Stimulated activated CD4-positive, alpha-beta T cell treated with anti-CD3 and anti-CD28 coated beads, Interleukin-12 subunit alpha, Interleukin-12 subunit beta, amount 100 ng/mL, for 4 hours (primary cell): ENCODE measurements around the gene HRH2.
"Not testable (repeated sequence)": the region's sequence is repeated elsewhere in the genome, so short reads cannot be mapped to it uniquely, and the experiment has no call there.

ENCODE experiments used
- DNase-seq: peaks from one replicate; pipeline ENCODE4 v3.0.0-alpha.2; 2020

HRH2 gene, protein sequence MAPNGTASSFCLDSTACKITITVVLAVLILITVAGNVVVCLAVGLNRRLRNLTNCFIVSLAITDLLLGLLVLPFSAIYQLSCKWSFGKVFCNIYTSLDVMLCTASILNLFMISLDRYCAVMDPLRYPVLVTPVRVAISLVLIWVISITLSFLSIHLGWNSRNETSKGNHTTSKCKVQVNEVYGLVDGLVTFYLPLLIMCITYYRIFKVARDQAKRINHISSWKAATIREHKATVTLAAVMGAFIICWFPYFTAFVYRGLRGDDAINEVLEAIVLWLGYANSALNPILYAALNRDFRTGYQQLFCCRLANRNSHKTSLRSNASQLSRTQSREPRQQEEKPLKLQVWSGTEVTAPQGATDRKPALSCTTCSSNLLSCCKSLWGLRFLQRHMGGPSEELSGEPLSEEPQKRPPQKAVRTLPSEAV

DNA sequence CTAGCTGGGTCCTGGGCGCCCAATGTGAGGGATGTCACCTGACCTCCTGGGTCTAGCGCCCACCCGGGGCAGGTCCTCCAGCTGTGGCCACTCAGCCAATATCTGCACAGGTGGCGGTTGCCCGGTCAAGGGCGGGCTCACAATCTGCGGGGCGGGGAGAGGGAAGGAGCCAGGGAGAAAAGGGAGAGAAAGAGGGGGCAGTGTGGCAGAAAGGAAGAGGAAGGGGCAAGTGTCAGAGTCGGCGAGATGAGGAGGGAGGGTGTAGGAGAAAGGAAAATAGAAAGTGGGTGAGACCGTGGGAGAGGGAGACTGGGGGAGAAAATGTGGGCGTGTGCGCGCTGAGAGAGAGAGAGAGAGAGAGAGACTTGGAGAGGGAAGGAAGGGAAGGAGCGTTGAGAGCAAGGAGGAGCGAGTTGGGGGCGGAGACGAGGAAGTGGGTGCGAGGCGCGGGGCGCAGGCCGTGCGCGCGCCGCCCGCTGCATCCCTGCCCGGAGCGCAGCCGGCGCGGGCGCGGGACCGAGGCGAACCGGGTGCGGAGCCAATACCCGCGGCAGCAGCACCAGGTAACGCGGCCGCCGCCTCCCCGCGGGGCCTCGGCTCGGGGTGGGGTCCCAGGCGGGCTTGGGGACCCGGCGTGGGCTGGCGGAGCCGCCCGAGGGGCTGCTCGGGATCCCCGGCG is at the start of gene HRH2:
TSS of gene HRH2 (plus strand) at position 479 of the 679 bp plus-strand sequence. CDS start 25,163 bp downstream, outside the sequence.
- DNase-seq: peak; percentile 54

DNA sequence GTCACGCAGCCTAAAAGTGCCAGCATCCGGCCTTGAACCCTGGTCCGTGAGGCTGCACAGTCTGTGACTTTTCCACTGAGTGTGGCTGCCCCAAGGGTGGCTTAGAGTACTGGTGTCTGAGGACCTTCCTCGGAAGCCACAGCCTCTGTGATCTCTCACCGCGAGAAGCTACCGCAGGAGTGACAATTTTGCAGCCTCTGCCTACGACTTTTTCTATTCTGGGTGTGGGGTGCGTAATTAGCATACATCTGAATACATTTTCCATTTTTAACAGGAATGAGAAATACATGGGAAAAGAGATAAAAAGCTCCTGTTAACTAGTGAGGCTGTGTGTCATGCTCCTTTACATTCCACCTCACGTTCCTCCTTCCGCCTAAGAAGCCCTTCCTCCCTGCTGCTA is 48.3 kb upstream of the HRH2 start:
- DNase-seq: peak; percentile 10

DNA sequence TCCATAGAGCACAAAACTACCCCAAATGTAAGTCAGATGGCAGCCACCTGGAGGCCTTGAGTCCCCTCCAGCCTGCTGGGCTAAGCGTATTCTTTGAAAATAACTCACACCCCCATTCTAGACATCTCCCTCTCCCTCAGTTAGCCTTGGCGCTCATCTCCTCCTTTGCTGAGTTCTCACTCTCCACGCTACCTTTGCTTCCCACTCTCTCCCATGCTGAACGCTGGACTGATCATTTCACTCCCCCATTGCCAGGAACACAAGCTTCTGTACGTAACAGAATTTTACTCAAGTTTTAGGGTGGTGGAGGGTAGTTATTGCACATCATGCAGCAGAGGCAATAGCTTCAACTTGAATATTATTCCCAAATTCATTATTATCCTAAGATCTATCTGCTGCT is 47.5 kb upstream of the HRH2 start:
- DNase-seq: no peak

DNA sequence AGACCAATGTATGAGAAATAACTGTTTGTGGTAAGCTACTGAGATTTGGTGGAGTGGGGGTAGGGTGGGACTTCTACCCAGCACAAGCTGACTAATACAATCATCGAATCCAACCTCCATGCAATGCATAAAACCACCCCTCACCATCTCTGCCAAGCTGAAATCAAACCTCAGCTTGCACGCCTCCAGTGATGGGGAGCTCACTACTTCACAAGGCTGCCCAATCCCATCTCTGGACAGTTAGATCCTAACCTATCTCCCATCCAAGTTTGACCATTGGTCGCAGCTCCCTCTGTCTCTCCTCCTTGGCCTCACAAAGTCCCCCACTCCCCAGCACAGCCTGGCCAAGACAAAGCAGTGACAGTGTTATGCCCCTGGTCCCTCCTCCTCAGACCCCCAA is 47.0 kb upstream of the HRH2 start:
- DNase-seq: no peak

DNA sequence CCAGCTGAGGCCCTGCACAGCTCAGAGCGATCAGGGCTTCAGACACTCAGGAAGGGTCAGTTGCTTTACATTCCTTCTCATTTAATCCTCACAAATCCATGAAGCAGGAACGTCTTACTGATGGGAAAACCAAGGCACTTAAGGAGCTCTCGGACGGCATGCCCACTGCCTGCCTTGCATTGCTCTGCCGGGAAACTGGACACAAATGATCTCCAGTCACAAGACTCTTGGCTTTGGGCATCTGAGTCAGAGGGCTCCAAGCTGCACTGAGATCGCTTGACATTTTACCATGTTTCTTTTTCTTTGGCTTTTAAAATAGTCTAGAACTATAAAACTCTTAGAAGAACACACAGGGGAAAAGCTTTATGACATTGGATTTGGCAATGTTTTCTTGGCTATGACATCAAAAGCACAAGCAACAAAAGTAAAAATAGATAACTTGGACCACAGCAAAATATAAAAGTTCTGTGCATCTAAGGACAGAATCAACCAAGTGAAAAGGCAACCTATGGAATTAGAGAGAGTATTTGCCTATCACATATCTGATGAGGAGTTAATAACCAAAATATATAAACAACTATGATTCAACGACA is 43.6 kb upstream of the HRH2 start:
- DNase-seq: no peak

DNA sequence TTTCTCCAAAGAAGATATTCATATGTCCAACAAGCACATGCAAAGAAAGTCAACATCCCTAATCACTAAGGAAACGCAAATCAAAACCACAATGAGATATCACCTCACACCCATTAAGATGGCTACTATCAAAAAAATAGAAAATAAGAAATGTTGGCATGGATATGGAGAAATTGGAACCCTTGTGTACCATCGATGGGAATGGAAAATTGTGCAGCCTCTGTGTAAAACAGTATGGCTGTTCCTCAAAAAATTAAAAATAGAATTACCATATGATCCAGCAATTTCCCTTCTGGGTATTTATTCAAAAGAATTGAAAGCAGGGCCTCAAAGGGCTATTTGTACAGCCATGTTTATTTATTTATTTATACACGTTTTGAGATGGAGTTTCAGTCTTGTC is 43.0 kb upstream of the HRH2 start:
- no peak for DNase-seq

DNA sequence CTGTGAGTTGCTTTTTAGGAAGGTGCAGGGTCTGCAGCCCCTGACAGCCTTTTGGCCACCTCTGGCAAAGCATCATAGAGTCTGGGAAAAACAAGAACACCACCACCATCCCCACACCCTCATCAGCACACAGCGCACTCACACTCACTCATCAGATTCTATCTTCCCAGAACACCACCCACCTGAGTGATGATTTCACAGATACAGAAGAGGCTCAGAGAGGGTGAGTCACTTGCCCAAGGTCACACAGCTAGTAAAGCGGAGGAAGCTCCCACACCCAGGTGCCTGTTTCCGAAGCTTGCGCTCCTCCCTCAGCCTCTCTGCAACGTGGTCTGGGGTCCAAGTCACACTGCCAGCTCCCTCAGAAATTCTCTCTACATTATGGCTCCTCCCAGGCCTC is 41.8 kb upstream of the HRH2 start:
- no peak for DNase-seq

DNA sequence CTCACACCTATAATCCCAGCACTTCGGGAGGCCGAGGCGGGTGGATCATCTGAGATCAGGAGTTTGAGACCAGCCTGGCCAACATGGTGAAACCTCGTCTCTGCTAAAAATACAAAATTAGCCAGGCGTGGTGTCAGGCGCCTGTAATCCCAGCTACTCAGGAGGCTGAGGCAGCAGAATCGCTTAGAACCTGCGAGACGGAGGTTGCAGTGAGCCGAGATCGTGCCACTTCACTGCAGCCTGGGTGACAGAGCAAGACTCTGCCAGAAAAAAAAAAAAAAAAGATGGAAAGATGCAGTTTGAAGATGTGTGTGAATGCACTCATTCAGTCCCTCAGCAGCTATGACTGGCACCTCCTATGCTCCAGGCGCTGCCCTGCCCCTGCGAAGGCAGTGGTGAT is 41.3 kb upstream of the HRH2 start:
- not testable (repeated sequence) for DNase-seq

DNA sequence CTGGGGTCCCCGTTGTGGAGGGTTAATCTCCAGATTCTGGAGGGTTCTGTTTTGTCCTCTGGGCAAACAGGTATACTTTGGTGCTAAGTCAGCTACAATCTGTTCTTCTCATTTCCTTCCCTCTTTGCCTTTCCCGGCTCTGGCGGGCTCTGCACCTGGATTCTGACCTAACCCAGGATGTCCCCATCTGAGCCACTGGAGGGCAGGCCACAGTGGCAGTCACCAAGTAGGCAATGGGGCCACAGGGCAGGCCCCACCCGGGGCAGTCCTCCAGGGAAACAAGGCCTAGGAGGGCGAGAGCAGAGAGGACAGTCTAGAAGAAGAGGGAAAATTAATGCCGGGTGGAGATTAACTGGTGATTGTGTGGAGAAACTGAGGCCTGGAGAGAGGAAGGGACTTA is 40.4 kb upstream of the HRH2 start:
- no peak for DNase-seq

DNA sequence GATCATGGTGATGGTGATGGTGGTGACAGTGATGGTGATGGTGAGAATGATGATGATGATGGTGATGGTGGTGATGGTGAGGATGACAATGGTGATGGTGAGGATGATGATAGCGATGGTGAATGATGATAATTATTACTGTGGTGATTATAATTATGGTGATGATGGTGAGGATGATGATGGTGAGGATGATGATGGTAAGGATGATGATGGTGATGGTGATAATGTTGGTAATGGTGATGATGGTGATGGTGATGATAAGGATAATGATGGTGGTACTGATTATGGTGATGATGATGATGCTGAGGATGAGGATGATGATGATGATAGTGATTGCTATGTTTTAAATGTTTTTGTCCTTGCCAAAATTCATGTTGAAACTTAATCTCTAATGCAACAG is 37.3 kb upstream of the HRH2 start:
- no peak for DNase-seq

DNA sequence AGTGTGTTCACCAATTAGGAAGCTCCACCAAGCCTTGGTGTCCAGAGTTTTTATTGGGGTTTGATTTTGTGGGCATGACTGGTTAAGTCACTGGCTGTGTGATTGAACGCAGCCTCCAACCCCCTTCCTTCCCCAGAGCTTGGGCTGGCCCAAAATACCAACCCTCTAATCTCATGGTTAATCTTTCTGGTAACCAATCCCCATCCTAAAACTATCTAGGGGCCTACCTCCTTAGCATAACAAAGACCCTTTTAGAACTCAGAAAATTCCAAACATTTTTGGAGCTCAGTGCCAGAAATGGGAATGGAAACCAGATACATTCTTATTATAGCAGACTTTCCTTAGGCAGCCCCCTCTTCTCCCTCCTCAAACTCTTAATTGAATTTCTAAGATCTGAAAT is 35.9 kb upstream of the HRH2 start:
- no peak for DNase-seq

DNA sequence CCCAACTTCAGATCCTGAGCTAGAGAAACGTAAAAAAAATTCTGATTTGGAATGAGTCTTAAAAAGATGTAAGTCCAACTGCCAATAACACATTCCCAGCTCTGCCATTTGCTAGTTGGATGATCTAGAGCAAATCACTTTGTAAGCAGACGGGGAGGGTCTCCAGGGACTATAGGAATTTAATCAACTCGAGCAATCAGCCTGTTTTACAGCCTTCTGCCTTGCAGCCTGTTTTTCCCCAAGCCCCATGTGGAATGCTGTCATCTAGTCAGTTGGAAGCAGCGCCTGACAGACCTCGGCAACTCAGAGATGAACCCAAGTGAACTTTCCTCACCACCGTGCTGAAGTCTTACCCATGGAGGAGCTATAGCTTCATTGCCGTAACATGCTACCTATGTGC is 34.8 kb upstream of the HRH2 start:
- no peak for DNase-seq

DNA sequence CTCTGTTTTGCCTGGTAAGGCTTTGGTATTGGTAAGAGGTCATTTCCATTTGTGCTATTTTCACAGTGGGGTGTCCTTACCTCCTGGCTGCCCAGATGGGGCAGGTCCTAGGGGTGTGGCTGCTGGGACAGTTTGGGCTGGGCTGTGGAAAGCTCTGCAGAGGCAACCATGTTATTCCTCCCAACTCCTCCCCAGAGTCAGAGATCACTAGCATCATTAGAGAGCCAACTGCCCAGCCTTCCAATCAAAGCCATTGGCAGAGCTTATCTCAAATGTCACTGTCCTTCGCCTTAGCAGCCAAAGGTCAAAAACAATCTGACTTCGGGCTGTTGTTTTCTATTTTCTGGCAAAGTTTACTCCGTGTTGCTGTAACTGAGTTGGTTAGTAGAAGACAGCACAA is 33.6 kb upstream of the HRH2 start:
- DNase-seq: no peak

DNA sequence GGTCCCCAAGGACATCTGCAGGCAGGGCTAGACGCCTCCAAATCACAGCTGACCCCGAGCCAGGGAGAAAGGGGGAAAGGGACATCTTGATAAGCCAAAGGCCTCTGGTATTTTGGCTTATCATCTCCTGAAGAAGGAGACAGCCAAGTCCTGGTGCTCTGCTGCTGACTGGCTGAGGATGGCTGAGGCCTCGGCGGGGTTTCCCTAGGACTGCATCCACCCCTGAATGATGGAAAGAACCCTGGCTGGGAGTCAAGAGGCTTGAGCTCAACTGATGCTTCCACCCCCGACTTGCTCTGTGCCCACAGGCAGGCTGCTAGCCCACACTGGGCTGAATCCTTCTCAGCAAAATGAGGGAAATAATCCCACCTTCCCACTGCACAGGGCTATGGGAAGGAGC is 30.9 kb upstream of the HRH2 start:
- DNase-seq: no peak

DNA sequence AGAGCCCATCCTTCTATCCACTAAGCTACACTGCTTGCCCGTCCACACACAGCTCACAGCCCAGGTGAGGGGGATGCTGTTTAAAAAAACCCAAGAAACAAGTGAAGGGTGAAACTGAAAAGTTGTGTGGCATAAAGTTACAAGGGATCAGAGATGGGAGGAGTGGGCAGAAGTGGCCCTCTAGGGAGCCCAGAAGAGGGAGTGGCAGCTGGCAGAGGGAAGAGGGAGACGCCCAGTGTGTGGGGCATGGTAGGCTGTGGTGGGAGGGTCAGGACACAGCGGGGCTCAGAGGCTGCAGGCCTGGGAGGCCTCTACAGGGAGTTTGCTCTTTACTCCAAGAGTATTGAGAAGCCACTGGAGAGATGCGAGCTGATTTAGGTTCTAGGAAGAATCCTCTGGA is 30.1 kb upstream of the HRH2 start:
- DNase-seq: no peak

DNA sequence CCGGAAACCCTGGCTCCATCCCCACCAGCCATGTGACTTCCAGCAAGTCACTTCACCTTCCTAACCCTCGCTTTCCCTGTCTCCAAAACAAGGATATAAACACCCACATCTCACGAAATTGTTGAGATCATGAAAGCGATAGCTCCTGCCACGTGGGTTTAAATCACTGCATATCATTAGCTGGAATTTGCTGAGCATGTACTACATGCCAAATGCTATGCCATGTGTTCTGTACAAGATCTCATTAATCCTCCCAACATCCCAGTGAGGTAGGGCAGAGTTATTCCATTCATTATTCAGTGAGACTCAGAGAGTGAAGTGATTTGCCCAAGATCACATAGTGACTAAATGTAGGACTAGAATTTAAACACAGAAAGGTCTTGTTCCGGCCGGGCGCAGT is 29.2 kb upstream of the HRH2 start:
- no peak for DNase-seq

DNA sequence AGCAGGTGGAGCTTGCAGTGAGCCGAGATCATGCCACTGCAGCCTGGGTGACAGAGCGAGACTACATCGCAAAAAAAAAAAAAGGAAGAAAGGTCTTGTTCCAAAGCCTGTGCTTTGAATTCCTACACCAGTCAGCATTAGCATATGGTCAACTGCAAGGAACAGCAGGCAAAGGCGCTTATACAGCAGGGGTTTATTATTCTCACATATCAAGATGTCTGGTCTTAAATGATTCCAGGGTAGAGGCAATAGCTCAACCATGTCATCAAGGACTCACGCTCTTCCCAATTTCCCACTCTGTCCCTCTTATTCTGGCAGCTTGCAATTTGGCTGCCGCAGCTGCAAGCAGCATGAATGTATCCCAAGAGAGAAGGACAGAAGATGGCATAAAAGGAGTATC is 28.6 kb upstream of the HRH2 start:
- no peak for DNase-seq

DNA sequence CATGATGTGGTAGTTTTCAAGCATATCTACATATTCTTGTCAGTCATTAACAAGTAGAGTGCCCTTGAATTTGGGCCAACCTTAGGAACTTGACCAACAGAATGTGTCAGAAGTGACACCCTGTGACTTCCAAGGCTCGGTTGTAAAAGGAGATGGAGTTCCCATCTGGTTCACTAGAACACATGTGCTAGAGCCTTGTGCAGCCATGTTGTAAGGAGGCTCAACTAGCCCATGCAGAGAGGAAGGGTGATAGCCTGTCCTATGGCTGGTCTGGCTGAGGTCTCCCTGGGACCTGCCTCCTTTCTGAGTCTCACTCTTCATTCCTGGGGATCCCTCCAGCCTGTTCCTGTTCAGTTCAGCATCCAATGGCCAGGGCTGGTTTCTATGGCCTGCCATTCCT is 28.1 kb upstream of the HRH2 start:
- DNase-seq: no peak

DNA sequence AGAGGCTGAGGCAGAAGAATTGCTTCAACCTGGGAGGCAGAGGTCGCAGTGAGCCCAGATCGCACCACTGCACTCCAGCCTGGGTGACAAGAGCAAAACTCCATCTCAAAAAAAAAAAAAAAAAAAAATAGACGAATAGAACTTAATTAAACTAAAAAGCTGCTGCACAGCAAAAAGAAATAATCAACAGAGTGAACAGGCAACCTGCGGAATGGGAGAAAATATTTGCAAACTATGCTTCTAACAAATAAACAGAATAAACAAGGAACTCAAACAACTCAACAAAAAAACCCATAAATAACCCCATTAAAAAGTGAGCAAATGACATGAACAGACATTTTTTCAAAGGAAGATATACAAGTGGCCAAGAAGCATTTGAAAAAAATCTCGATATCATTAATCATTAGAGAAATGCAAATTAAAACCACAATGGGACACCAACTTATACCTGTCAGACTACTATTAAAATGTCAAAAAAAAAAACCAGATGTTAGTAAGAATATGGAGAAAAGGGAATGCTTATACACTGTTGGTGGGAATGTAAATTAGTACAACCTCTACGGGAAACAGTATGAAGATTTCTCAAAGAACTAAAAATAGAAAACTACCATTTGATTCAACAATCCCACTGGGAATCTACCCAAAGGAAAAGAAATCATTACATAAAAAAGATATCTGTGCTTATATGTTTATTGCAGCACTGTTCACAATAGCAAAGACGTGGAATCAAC is 21.9 kb upstream of the HRH2 start:
- DNase-seq: no peak

DNA sequence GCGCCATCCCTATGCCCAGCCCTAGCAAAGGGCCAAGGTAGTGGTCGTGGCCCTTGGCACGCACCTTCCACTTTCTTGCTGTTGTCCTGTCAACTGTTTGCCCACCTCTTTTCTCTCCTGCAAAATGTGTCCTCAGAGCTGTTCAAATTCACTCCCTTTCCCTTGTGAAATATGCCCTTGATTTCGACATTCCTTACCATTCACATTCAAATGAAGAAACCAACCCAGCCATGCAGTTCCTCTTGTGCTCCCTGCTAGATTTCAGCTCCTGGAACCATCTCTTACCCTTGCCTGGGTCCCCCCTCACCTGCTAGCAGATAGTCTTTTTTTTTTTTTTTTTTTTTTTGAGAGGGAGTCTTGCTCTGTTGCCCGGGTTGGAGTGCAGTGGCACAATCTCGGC is 19.6 kb upstream of the HRH2 start:
- no peak for DNase-seq

DNA sequence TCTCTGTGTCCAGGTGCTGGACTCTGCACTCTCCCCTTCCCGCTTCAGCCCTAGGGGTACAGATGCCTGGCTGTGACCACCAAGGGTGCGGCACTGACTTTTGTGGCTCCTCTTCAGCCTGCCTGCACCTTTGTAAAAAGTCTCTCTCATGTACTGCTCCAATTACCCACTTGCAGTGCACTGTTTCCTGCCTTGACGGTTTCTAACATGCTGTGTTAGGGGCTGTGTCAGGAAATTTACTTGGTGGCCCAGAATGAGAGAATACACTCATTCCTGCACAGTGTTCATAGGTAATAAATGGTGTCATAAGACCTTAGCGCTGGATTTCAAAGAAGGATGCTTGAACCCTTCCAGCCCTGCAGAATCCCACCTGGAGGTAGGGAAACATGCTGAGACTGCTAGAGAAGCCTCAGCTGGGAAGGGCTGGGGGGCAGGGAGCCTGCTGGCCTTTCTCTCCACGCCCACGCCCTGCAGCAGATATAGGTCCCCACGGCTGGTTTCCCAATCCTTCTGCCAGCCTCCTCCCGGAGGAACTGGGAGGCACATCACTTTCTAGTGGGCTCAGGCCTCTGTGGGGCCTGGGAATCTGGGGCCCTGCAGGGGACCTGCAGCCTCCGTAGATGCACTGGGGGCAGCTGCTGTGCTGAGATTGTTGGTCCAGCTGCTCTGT is 17.6 kb upstream of the HRH2 start:
- no peak for DNase-seq

DNA sequence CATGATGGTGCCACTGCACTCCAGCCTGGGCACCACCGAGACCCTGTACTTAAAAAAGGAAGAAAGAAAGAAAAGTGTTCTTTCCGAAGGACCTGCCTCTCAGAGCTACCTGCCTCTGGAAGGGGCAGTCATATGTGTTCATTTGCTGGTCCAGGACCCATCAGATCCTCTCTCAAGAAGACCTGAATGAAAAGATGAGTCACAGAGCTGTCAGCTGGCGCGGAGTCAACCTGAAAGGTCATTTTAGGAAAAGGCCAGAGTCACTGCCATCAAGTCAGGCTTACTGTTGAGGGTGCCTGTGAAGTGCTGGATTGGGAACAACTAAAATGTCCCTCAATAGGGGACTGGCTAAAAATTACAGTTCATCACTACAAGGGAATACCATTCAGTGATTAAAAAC is 14.9 kb upstream of the HRH2 start:
- no peak for DNase-seq

DNA sequence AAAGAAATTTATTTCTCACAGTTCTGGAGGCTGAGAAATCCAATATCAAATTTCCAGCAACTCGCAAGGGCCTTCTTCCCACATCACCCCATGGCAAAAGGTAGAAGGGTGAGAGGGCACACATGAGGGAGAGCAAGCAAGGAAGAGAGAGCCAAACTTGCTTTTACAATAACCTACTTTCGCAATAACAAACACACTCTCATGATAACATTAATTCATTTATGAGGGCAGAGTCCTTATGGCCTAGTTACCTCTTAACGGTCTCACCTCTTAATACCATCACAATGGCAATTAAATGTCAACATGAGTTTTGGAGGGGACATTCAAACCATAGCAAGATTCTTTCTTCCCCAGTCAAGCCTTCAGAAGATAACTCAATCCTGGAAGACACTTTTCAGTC is 11.6 kb upstream of the HRH2 start:
- DNase-seq: no peak
